HTERT RPE-1 (cell line): ENCODE results near the gene OSM.

Experiments
- in situ Hi-C: fragments of 300-500 bp; cut with MboI; formaldehyde crosslinking; loops from 4 replicates; pipeline ENCODE4 v1.14.3; 2020; ENCODE audit warnings: low sequenced_read_pairs

Gene OSM

GRCh38 chr22:30265131-30265720 is 1.4 kb downstream of the OSM start:
- in situ Hi-C loops = no loop called here

GRCh38 chr22:30263883-30264282 is 2.8 kb downstream of the OSM start:
- in situ Hi-C loops = no loop called here

- in situ Hi-C loops = no loop called here
These were observed 3.5 kb downstream of the OSM start for GRCh38 chr22:30262917-30263741.

GRCh38 chr22:30262112-30262511 is 4.5 kb downstream of the OSM start:
- in situ Hi-C loops = no loop called here

- in situ Hi-C loops = no loop called here
These were observed 5.5 kb downstream of the OSM start for GRCh38 chr22:30261134-30261533.

GRCh38 chr22:30260682-30261081 is 6.0 kb downstream of the OSM start:
- in situ Hi-C loops = no loop called here

- in situ Hi-C loops = no loop called here
These were observed 6.4 kb downstream of the OSM start for GRCh38 chr22:30260276-30260675.

- in situ Hi-C loops = no loop called here
These were observed 12.3 kb downstream of the OSM start for GRCh38 chr22:30254314-30254713.

GRCh38 chr22:30253205-30253852 is 13.3 kb downstream of the OSM start:
- in situ Hi-C loops = no loop called here

- in situ Hi-C loops = no loop called here
These were observed 14.0 kb downstream of the OSM start for GRCh38 chr22:30252411-30253204.

GRCh38 chr22:30251711-30252110 is 14.9 kb downstream of the OSM start:
- in situ Hi-C loops = no loop called here

GRCh38 chr22:30250661-30251267 is 15.9 kb downstream of the OSM start:
- in situ Hi-C loops = no loop called here

- in situ Hi-C loops = no loop called here
These were observed 16.5 kb downstream of the OSM start for GRCh38 chr22:30250039-30250565.

GRCh38 chr22:30249049-30250038 is 17.3 kb downstream of the OSM start:
- in situ Hi-C loops = no loop called here

- in situ Hi-C loops = no loop called here
These were observed 18.2 kb downstream of the OSM start for GRCh38 chr22:30248484-30248883.

- in situ Hi-C loops = no loop called here
These were observed 18.7 kb downstream of the OSM start for GRCh38 chr22:30247974-30248373.

GRCh38 chr22:30247561-30247960 is 19.1 kb downstream of the OSM start:
- in situ Hi-C loops = no loop called here

- in situ Hi-C loops = no loop called here
These were observed 19.8 kb downstream of the OSM start for GRCh38 chr22:30246814-30247376.
